Ovary (tissue), 9 donors: Measurements from ENCODE around the gene PANK4. TPM values are rescaled to one million over a fixed set of nuclear protein-coding genes. Genes with fewer than 3 reads are reported as not detected.
A peak's percentile ranks its signal among the peaks of the same experiment; 100 is the strongest.
"Not testable (repeated sequence)": the region's sequence is repeated elsewhere in the genome, so short reads cannot be mapped to it uniquely, and the experiment has no call there.

Experiments
- DNase-seq, 5 donors: peaks; one replicate each; pipeline ENCODE4 v3.0.0-alpha.2; 2019 to 2020
- H3K27ac ChIP-seq, 2 donors: fragments of 200-600 bp; one replicate each; pipeline versions ENCODE4 v1.5.1 to v1.8.0; 2019 to 2022
- H3K27me3 ChIP-seq: fragments of 200-600 bp; one replicate; pipeline ENCODE4 v1.8.0; 2022
- H3K36me3 ChIP-seq: fragments of 200-600 bp; sonication (generic); one replicate; pipeline ENCODE4 v1.5.1; 2019
- H3K4me1 ChIP-seq: one replicate; pipeline ENCODE4 v1.8.1; 2013; ENCODE audit warnings: mild to moderate bottlenecking, moderate library complexity; ENCODE audit not compliant: insufficient read depth
- H3K4me3 ChIP-seq: fragments of 200-600 bp; sonication (generic); one replicate; pipeline ENCODE4 v1.5.1; 2017
- H3K9me3 ChIP-seq, 2 donors: fragments of 200-600 bp in 1 of 2; sonication (generic) in 1 of 2; one replicate each; pipeline versions ENCODE4 v1.5.1 to v1.8.1; 2013 to 2019; ENCODE audit warnings: mild to moderate bottlenecking in 1 of 2, moderate library complexity in 1 of 2
- CTCF ChIP-seq, 3 donors: fragments of 450-650 bp in 2 of 3; fragments of 200-600 bp in 1 of 3; IDR thresholded peaks; one replicate each; pipeline versions ENCODE4 v1.5.1 to v1.8.0; 2016 to 2022; ENCODE audit warnings: antibody characterized with exemption in 3 of 3, mild to moderate bottlenecking in 1 of 3
- EP300 ChIP-seq: sonication (generic); formaldehyde crosslinking; IDR thresholded peaks from one replicate; pipeline ENCODE4 v1.6.1; 2017; ENCODE audit warnings: antibody characterized with exemption
- POLR2A ChIP-seq: fragments of 450-650 bp; IDR thresholded peaks from one replicate; pipeline ENCODE4 v1.6.1; 2017; ENCODE audit warnings: antibody characterized with exemption, mild to moderate bottlenecking, moderate library complexity
- WGBS, 3 donors: extraction: QIAGEN DNeasy Blood & Tissue Kit in 1 of 3; methylation state at CpG; one replicate each; pipeline versions ENCODE4 v1.1.5 to v1.1.7; 2013 to 2017; 5-methylcytosine and 5-hydroxymethylcytosine counted together
- intact Hi-C, 4 donors: fragments of 100-400 bp; cut with DNase I; formaldehyde crosslinking; loops; one replicate each; pipeline versions ENCODE4 v1.11.0 to v1.15.1; 2022 to 2023
- polyA plus RNA-seq, 2 donors: library from polyadenylated mRNA; stranded (reverse); fragments of 200-250 nt in 1 of 2; fragments of 350-450 nt in 1 of 2; fragmentation: Illumina TruSeq in 1 of 2; extraction: RNeasy Lipid Tissue Mini Kit (QIAGEN cat#74804) in 1 of 2; gene quantifications; one replicate each; pipeline ENCODE4 v1.2.3, GENCODE V29; 2013 to 2014
- total RNA-seq, 7 donors: library from RNA; depleted of rRNA in 2 of 7; stranded (reverse); fragments of >200 nt in 2 of 7; fragmentation: NEBNext Ultra II Directional in 3 of 7; extraction: Animal tissue kit (Norgen Biotek cat#: 25700) in 3 of 7; gene quantifications; one replicate each; pipeline versions ENCODE4 v1.1.0 to v1.2.4, GENCODE V29; 2016 to 2023
- donor health status: DM: no; HTN: no; CAD: no; lungs with moderate emphysema.
- donor health status: DM: no; HTN: no; CAD: no.
- donor health status: Bipolar disorder and iron deficiency.
- donor health status: DM: yes; HTN: yes; CAD: no.
- donor health status: DM: no; HTN: no; CAD: no.
- donor health status: DM: yes; HTN: yes; CAD: no.

PANK4 gene
- total and polyA plus RNA-seq, 9 donors = 14.7 to 33.3 (median 26.1) TPM

GRCh38 chr1:2552189-2552588 lies 25.8 kb upstream of the PANK4 start:
- WGBS, 3 donors = 80 to 91% (median 86%) methylated on average over 25 to 26 of the region's 26 CpGs
- H3K27me3 ChIP-seq = no peaks in the 10 kb centered on the region
- H3K9me3 ChIP-seq = no peaks in the 10 kb centered on the region
- H3K27ac ChIP-seq = no peak overlapping the region
- DNase-seq = no peak
- H3K4me3 ChIP-seq = no peak overlapping the region
- no peaks in the 10 kb centered on the region for H3K36me3 ChIP-seq
- H3K4me1 ChIP-seq = peaks cover 16% of the 10 kb centered on the region
- TF ChIP-seq EP300 (no peak), CTCF (IDR thresholded peaks at IDR 0.05) (no peak), POLR2A (no peak)
- intact Hi-C loops = loop anchor here in 1 of 4 donors (10.0 kb wide), 1 partner anchor 1647 kb away; no protein-coding TSS in a partner anchor

- not testable (repeated sequence) for H3K9me3 ChIP-seq, H3K27ac ChIP-seq, DNase-seq, H3K4me3 ChIP-seq, H3K36me3 ChIP-seq, H3K27me3 ChIP-seq
- 63 to 66% (median 65%) methylated on average over 9 of the region's 9 CpGs for WGBS, 3 donors
- peaks cover 12% of the 10 kb centered on the region for H3K4me1 ChIP-seq
- intact Hi-C loops = loop anchor here in 1 of 4 donors (10.0 kb wide), 1 partner anchor 1647 kb away; no protein-coding TSS in a partner anchor
Measured at GRCh38 chr1:2551544-2551943, 25.1 kb upstream of the PANK4 start.

- intact Hi-C loops = loop anchor here in 1 of 4 donors (10.0 kb wide), 1 partner anchor 1646 kb away; no protein-coding TSS in a partner anchor
- H3K9me3 ChIP-seq, H3K27me3 ChIP-seq, DNase-seq, H3K27ac ChIP-seq, H3K36me3 ChIP-seq, H3K4me3 ChIP-seq: not testable (repeated sequence)
- peaks cover 12% of the 10 kb centered on the region for H3K4me1 ChIP-seq
- 67 to 80% (median 77%) methylated on average over 11 to 12 of the region's 12 CpGs for WGBS, 3 donors
Measured at GRCh38 chr1:2550309-2550861, 24.0 kb upstream of the PANK4 start.

- H3K36me3 ChIP-seq, H3K4me3 ChIP-seq, H3K27me3 ChIP-seq, H3K9me3 ChIP-seq, DNase-seq: not testable (repeated sequence)
- Histone ChIP-seq H3K4me1 (peaks cover 20% of the 10 kb centered on the region), H3K27ac (peak overlapping the region; percentile 44 to 61)
- WGBS, 3 donors = 81 to 87% (median 82%) methylated on average over 24 to 25 of the region's 28 CpGs
- intact Hi-C loops = loop anchor here (5.0 to 10.0 kb wide), 3 partner anchors 132 to 1645 kb away; no protein-coding TSS in a partner anchor
Measured at GRCh38 chr1:2549367-2550029, 23.1 kb upstream of the PANK4 start.

- peak; percentile 71 to 86 (median 82) for DNase-seq
- Histone ChIP-seq H3K4me1 (peaks cover 21% of the 10 kb centered on the region), H3K36me3 (no peaks in the 10 kb centered on the region), H3K9me3 (no peaks in the 10 kb centered on the region), H3K27ac (peak overlapping the region; percentile 44 to 61), H3K27me3 (no peaks in the 10 kb centered on the region), H3K4me3 (peak overlapping the region; percentile 28)
- WGBS, 3 donors = 7 to 12% (median 11%) methylated on average over 17 of the region's 17 CpGs
- intact Hi-C loops = loop anchor here (1.0 to 10.0 kb wide), 4 partner anchors 131 to 373 kb away; no protein-coding TSS in a partner anchor
- TF ChIP-seq CTCF (IDR thresholded peaks at IDR 0.05) (peak; percentile 84 to 90 (median 88)), EP300 (no peak), POLR2A (peak; percentile 14)
Measured at GRCh38 chr1:2548068-2548589, 21.7 kb upstream of the PANK4 start.
